ENCODE data around the gene DLGAP1.

GRCh38 chr18:3747176-3747973 is 707.7 kb downstream of the DLGAP1 start:
- TF ChIP-seq GABPB1 (CRISPR knock-in tag; IDR thresholded peaks at IDR 0.05) (no peak), CREB1 (CRISPR knock-in tag; IDR thresholded peaks at IDR 0.05) (no peak), KAT7 (CRISPR knock-in tag; IDR thresholded peaks at IDR 0.05; ENCODE audit: borderline replicate concordance) (no peak), ATF1 (CRISPR knock-in tag; IDR thresholded peaks at IDR 0.05) (no peak), CTCF (IDR thresholded peaks at IDR 0.05) (no peak), JUN (CRISPR knock-in tag; IDR thresholded peaks at IDR 0.05) (no peak), ESRRA (CRISPR knock-in tag; IDR thresholded peaks at IDR 0.05; ENCODE audit: borderline replicate concordance) (no peak), ZNF263 (CRISPR knock-in tag; IDR thresholded peaks at IDR 0.05; ENCODE audit: low read depth) (no peak), TEAD4 (CRISPR knock-in tag; IDR thresholded peaks at IDR 0.05) (no peak), GTF2I (CRISPR knock-in tag; conservative IDR thresholded peaks at IDR 0.05) (no peak)

All from WTC11 (cell line).